Endothelial cell (in vitro differentiated cells): ENCODE data around the gene ARMH4. TPM values are rescaled to one million over a fixed set of nuclear protein-coding genes. Genes with fewer than 3 reads are reported as not detected.

Experiments used
- DNase-seq: peaks from one replicate; pipeline ENCODE4 v3.0.0; 2021; ENCODE audit warnings: low spot score
- H3K27ac Mint-ChIP-seq: one replicate; pipeline ENCODE4 v1.8.0; 2021; ENCODE audit warnings: mixed read lengths, inconsistent platforms; ENCODE audit not compliant: unreplicated experiment
- H3K27me3 Mint-ChIP-seq: one replicate; pipeline ENCODE4 v1.8.0; 2021; ENCODE audit warnings: mild to moderate bottlenecking, moderate library complexity, mixed read lengths, inconsistent platforms; ENCODE audit not compliant: unreplicated experiment
- H3K36me3 Mint-ChIP-seq: one replicate; pipeline ENCODE4 v1.8.0; 2021; ENCODE audit warnings: mild to moderate bottlenecking, low read depth, mixed read lengths, inconsistent platforms; ENCODE audit not compliant: unreplicated experiment
- H3K4me1 Mint-ChIP-seq: one replicate; pipeline ENCODE4 v1.8.0; 2021; ENCODE audit warnings: mild to moderate bottlenecking, mixed read lengths, inconsistent platforms; ENCODE audit not compliant: unreplicated experiment
- H3K4me3 Mint-ChIP-seq: one replicate; pipeline ENCODE4 v1.8.0; 2021; ENCODE audit warnings: mild to moderate bottlenecking, mixed read lengths, inconsistent platforms; ENCODE audit not compliant: unreplicated experiment
- H3K9me3 Mint-ChIP-seq: one replicate; pipeline ENCODE4 v1.8.0; 2021; ENCODE audit warnings: mixed read lengths, inconsistent platforms; ENCODE audit not compliant: unreplicated experiment
- total RNA-seq: library from RNA; stranded (reverse); fragmentation: NEBNext Ultra II Directional; extraction: Animal tissue kit (Norgen Biotek cat#: 25700); gene quantifications from one replicate; pipeline ENCODE4 v1.2.1, GENCODE V29; 2021; ENCODE audit not compliant: unreplicated experiment
- TF ChIP-seq, protein P1 (sequence below): fragments of 200-600 bp; sonication (generic); IDR thresholded peaks from one replicate; pipeline ENCODE4 v1.5.0; 2021; ENCODE audit warnings: antibody characterized with exemption; ENCODE audit not compliant: unreplicated experiment

ARMH4 gene
- total RNA-seq, 1 donor from 2014 or later, result 10.5 TPM

GRCh38 chr14:57999471-57999870 lies 152.5 kb downstream of the ARMH4 start:
- Mint-ChIP-seq H3K4me1 (peaks cover 13% of the 10 kb centered on the region), H3K27me3 (no peaks in the 10 kb centered on the region), H3K27ac (no peak overlapping the region), H3K9me3 (no peaks in the 10 kb centered on the region), H3K4me3 (no peak overlapping the region), H3K36me3 (no peaks in the 10 kb centered on the region)
- TF ChIP-seq, protein P1, sequence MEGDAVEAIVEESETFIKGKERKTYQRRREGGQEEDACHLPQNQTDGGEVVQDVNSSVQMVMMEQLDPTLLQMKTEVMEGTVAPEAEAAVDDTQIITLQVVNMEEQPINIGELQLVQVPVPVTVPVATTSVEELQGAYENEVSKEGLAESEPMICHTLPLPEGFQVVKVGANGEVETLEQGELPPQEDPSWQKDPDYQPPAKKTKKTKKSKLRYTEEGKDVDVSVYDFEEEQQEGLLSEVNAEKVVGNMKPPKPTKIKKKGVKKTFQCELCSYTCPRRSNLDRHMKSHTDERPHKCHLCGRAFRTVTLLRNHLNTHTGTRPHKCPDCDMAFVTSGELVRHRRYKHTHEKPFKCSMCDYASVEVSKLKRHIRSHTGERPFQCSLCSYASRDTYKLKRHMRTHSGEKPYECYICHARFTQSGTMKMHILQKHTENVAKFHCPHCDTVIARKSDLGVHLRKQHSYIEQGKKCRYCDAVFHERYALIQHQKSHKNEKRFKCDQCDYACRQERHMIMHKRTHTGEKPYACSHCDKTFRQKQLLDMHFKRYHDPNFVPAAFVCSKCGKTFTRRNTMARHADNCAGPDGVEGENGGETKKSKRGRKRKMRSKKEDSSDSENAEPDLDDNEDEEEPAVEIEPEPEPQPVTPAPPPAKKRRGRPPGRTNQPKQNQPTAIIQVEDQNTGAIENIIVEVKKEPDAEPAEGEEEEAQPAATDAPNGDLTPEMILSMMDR, result no peak
- DNase-seq, result no peak

GRCh38 chr14:57998766-57999165 lies 153.2 kb downstream of the ARMH4 start:
- no peaks in the 10 kb centered on the region for H3K9me3 Mint-ChIP-seq
- TF ChIP-seq, protein P1, result no peak

GRCh38 chr14:57991353-57991752 lies 160.7 kb downstream of the ARMH4 start:
- no peaks in the 10 kb centered on the region for H3K4me1 Mint-ChIP-seq
- no peak overlapping the region for H3K27ac Mint-ChIP-seq
- H3K27me3 Mint-ChIP-seq, result peaks cover 6% of the 10 kb centered on the region
- no peaks in the 10 kb centered on the region for H3K9me3 Mint-ChIP-seq
- DNase-seq, result no peak
- TF ChIP-seq, protein P1, result no peak
- no peak overlapping the region for H3K4me3 Mint-ChIP-seq
- H3K36me3 Mint-ChIP-seq, result no peaks in the 10 kb centered on the region

More at GRCh38 chr14:57998766-57999165, 153.2 kb downstream of the ARMH4 start:
- Mint-ChIP-seq H3K36me3 (no peaks in the 10 kb centered on the region), H3K4me3 (no peak overlapping the region), H3K4me1 (peaks cover 13% of the 10 kb centered on the region), H3K27me3 (no peaks in the 10 kb centered on the region), H3K27ac (no peak overlapping the region)
- DNase-seq, result no peak

GRCh38 chr14:57988445-57988844 lies 163.6 kb downstream of the ARMH4 start:
- Mint-ChIP-seq H3K36me3 (no peaks in the 10 kb centered on the region), H3K9me3 (no peaks in the 10 kb centered on the region), H3K4me1 (no peaks in the 10 kb centered on the region), H3K27ac (no peak overlapping the region), H3K4me3 (no peak overlapping the region), H3K27me3 (peaks cover 6% of the 10 kb centered on the region)
- no peak for DNase-seq
- TF ChIP-seq, protein P1, result no peak

DNA sequence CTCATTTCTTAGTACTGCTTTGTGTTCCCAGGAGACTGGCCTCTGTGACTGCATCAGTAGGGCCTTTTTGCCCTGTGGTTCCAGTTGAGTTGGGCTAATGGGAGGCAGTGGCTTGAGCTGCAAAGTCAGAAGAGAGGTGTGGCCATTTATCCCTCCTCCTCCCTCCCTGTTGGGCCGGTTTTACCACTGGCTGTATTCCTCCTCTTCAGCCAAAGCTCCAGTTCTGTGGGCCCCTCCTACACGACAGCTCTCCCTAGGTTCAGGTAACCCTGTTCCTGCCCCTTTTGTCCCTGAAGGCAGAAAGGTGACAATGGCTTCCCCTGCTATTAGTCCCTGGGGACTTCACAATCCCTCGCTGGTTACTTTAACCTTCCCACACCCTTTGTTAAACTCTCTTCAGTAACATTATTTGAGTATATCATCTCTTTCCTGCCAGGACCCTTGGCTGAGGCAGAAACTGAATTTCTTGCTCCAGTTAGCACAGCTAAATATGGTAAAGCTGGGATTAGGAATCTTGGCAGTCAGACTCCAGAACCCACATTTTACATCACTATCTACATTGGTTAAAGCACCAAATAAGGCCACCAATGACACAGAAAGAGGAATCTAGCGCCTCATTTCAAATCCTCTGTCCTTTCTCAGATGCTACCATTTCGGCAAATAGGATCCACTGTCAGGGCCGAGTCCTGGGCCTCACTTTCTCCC lies 164.3 kb downstream of the ARMH4 start:
- Mint-ChIP-seq H3K36me3 (no peaks in the 10 kb centered on the region), H3K9me3 (no peaks in the 10 kb centered on the region), H3K27ac (no peak overlapping the region), H3K4me1 (no peaks in the 10 kb centered on the region), H3K27me3 (peaks cover 6% of the 10 kb centered on the region), H3K4me3 (peak overlapping the region; percentile 19)
- TF ChIP-seq, protein P1, result no peak
- no peak for DNase-seq
